GM18858 (cell line): Measurements from ENCODE around the gene ADAMTSL5.

Experiments
- ATAC-seq: cut with Tn5 transposase; IDR thresholded peaks from one replicate; pipeline ENCODE4 v1.9.1; 2021; ENCODE audit not compliant: unreplicated experiment

ADAMTSL5 gene

DNA sequence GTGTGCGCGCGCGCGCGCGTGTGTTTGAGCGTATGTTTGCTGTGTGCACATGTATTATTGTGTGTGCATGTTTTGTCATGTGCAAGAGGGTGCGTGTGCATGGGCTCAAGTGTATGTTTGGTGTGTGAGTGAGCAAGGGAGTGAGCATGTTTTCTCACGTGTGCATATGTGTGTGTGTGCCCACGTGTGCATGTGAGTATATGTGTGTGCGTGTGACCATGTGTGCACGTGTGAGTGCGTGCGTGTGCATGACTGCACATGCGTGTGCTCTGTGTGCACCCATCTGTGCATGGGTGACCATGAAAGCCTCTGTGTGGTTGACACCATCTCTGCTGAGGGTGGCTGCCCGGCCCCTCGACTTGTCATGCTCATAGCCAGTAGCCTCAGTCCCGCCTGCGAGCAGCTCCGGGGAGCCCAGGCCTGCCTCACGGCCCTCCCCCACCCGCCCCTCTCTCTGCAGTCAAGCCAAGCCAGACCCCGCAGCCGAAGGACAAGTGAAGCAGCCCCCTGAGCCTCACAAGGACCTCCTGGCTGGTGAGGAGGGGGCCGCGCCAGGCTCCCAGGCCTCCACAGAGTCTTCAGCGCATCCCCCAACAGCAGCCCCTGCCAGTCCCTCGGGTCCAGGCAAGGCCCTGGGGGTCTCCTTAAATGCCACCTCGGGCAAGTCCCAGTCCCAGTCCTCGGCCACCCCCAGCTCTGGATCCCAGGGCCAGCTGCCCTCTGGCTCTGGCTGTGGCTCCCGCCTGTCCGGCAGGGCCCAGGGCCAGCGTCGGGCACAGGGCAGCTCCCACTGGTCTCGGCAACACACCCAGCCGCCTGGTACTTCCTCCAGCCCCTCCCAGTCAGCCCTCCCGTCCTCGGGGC is 15.9 kb downstream of the ADAMTSL5 start:
- no peak for ATAC-seq

DNA sequence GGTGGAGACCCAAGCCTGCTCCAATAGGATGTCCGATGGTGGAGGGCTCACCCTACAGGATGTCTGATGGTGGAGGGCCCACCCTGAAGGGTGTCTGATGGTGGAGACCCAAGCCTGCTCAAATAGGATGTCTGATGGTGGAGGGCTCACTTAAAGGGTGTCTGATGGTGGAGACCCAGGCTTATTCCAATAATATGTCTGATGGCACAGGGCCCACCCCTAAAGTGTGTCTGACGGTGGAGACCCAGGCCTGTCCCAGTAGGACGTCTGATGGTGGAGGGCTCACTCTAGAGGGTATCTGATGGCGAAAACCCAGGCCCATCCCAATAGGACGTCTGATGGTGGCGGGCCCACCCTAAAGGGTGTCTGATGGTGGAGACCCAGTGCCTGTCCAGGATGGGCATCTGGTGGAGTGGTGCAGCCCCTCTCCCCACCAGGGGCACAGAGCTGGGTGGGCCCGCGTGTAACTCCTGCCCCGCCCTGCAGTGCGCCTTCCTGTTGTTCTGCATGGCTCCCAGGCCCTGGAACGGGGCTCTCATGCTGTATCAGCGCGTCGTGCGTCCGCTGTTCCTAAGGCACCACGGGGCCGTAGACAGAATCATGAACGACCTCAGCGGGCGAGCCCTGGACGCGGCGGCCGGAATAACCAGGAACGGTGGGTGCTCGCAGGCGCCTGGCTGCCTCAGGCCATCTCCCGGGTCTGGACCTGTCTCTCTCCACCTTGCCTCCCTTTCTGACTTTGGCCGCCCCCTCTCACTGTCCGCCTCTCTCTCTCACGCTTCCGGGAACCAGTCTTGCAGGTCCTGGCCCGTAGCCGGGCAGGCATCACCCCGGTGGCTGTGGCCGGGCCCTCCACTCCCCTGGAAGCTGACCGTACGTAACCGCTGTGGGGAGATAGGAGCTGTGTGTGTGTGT is 16.8 kb downstream of the ADAMTSL5 start:
- ATAC-seq, result no peak

DNA sequence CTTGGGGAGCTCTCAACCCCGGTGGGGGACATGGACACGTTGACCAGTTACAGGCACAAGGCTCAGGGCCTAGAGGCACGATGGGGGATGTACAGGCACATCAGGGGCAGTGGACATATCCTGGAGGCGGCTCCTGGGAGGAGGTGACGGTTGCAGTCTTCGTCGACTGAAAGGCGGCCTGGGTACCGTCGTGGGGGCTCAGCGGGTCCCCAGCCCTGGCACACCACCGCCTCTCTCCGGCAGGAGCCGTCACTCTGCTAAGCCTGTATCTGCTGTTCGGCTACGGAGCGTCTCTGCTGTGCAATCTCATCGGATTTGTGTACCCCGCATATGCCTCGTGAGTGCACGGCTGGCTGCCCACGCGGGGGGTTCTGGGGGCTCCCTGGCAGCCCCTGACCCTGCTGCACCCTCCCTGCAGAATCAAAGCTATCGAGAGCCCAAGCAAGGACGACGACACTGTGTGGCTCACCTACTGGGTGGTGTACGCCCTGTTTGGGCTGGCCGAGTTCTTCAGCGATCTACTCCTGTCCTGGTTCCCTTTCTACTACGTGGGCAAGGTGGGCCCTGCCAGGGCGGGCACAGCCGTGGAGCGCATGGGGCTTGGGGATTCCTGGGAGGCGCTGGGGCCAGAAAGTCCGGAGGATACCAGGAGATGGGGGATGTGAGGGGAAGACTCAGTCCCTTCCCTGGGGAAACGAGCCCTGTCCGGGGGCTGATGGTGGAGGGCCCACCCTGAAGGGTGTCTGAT is 17.6 kb downstream of the ADAMTSL5 start:
- ATAC-seq, result no peak

DNA sequence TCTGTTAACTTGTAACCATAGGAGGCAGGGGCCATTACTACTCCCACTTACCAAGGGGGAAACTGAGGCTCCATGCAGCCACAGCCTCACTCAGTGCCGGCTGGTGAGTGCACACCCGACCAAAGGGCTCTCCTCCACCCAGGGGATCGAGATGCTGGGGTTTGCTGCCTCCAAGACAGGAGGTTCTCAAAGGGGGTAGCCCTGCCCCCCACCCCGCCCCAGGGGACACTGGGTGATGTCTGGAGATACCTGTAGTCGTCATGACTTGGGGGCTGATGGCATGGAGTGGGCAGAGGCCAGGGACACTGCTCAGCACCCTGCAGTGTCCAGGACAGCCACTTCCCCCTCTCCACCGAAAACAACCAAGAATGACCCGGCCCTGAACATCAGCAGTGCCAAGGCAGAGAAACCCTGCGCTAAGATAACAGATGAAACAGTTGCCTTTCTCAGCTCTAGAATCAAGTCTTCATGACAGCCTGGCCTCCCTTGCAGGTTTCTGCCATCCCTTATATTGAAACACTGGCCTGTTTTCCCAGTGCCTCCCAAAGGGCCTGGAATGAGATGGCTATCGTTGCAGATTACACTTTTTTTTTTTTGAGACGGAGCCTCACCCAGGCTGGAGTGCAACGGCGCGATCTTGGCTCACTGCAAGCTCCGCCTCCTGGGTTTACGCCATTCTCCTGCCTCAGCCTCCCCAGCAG is 18.6 kb downstream of the ADAMTSL5 start:
- no peak for ATAC-seq

DNA sequence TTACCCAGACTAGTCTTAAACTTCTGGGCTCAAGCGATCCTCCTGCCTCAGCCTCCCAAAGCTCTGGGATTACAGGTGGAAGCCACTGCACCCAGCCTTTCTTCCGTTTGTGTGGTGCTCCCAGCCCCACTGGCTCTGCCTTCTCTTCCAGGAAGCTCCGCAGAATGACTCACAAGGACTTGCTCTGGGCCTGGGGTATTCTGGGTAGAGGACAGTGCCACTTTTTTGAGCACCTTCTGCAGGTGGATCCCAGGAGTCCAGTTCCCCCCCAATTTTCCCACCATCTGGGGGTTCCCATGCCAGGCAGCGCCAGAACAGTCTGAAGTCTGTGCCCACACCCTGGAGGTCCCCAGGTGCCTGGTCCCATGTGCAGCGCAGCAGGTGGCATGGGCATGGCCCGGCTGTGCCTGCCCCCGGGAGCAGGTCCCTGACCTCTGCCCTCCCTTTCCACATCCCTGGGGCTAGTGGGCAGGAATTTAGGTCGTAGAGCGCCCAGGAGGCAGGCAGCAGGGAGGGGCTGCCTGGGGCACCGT is 20.3 kb downstream of the ADAMTSL5 start:
- no peak for ATAC-seq

DNA sequence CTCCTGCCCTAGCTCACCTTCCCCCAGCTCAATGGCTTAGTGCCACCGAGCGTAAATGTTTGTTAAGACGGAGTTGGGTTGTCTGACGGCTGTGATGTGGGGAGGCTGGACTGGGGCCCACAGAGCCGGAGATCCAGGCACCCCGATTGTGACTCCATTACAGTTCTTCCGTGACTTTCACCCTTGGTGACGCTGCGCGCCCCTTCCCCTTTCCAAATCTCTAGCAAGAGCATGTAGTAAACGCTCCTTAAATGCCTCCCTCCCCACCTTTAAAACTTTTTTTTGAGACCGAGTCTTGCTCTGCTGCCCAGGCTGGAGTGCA is 21.0 kb downstream of the ADAMTSL5 start:
- no peak for ATAC-seq

DNA sequence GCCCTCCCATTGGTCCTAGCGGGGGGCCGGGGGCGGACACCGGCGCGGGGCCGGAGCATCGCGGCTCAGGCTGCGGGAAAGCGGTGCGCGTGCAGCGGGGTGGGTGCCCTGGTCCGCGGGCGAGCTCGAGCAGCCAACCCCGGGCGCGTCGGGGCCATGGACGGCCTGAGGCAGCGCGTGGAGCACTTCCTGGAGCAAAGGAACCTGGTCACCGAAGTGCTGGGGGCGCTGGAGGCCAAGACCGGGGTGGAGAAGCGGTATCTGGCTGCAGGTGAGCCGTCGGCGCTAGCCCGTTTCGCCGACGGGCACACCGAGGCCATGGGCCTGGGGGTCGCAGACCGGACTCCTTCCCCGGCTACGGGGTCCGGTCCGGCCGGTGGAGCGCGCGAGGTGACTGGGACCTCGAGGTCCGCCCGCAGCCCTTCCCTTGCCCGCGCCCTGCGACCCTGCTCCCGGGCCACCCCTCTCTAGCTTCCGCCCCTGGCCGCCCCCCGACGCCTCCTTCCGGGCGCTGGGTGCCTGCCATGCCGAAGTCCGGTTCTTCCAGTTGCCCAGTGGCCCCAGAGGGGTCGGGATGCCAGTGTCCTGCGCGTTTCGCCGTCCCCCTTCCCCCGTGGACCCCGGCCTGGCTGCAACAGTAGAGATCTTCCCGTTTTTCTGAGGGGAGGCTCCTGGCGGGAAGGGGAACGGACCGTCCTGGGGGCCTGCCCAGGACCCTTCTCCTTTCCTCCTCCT is 21.5 kb downstream of the ADAMTSL5 start, which contains the start of gene REEP6:
Gene REEP6, plus strand, starts transcription at position 68 of the 735 bp plus-strand sequence. Its CDS starts 89 bp downstream, at position 157.
- no peak for ATAC-seq

DNA sequence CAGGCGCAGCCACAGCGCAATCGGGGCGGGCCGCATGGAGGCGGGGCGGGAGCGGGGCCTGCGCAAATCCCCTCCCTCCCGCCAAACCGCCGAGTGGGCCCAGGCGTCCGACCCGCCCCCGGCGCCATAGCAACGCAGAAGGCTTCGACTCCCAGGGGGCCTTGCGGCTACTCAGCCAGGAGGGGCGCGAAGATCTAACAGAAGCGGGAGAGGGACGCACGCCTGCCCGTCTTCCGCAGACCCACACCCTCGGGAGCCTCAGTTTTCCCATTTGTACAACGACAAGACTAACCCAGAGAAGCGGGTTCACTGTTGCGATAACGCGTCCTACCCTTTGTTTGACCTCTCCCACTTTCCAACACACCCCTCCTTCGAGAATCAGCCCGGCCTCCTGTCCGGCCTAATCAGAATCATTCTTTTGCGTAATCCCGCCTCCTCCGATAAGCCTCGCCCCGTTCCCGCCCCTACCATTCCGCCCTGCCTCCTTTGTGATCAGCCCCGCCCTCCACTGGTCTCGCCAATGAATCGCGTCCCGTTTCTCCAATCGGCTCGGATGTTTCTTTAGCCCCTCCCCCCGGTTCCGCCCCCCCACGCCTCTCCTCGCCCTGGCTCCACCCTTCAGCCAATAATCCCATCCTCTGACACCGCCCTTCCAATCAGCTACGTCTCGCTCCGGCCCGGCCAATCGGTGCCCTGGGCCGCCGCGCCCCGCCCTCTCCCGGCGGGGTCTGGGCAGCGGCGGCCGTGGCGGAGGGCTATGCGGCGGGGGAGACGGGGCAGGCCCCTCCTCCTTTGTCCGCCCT is 22.3 kb downstream of the ADAMTSL5 start, which contains the start of gene PCSK4:
Gene PCSK4, minus strand, starts transcription at position 40 of the 803 bp plus-strand sequence. Its CDS starts 4 bp downstream, at position 36.
- ATAC-seq, result peak; percentile 71

DNA sequence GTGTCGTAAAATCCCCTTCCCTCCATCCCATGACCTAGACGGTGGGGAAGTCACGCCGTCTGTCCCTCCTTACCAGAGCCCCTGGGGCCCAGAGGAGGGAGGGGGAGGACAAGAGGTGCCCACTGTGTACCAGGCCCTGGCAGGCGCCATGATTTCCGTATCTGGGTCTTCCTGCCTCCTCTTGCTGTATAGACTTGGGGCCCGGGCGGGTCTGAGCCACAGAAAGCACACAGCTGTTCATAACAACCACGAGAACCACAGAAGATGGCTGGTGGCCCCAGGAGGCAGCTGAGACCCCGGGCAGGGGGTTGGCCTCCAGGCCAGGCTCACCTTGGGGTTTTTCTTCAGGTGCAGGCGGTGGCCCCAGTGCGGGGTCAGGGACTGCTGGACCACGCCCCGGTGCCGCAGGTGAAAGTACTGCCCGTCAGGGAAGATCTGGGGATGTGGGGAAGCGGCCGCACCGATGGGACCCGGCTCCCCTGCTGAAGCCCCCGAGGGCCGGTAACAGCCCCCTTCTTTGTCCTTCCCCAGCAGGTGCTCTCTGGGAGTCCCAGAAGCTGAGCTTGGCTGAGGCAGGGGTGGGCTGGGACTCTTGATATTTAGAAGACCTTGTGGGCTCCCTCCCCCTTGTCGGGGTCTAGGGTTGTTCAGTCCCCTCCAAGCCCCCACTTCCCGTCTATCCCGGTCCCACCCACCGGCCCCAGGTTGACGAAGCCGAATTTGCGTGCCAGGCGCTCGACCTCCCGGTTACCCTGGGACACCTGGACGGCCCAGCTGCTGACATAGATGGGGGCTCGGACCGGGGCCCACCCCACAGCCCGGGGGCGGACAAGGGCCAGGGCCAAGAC is 23.1 kb downstream of the ADAMTSL5 start:
- ATAC-seq, result no peak

DNA sequence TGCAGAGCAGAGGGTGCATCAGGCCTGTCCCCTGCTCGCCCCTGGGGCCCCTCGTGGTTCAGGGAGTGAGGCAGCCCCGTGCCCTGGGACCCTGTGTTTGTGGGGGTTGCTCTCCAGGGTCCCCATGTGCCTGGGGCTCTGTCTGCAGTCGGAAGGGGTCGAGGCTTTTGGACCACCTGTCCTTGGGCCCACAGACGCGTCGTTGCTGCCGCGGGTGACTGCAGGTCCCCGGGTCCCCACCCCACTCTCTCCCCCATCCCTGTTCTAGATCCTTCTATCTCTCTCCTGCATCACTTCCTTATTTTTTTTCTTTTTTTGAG is 24.6 kb downstream of the ADAMTSL5 start:
- ATAC-seq, result no peak

DNA sequence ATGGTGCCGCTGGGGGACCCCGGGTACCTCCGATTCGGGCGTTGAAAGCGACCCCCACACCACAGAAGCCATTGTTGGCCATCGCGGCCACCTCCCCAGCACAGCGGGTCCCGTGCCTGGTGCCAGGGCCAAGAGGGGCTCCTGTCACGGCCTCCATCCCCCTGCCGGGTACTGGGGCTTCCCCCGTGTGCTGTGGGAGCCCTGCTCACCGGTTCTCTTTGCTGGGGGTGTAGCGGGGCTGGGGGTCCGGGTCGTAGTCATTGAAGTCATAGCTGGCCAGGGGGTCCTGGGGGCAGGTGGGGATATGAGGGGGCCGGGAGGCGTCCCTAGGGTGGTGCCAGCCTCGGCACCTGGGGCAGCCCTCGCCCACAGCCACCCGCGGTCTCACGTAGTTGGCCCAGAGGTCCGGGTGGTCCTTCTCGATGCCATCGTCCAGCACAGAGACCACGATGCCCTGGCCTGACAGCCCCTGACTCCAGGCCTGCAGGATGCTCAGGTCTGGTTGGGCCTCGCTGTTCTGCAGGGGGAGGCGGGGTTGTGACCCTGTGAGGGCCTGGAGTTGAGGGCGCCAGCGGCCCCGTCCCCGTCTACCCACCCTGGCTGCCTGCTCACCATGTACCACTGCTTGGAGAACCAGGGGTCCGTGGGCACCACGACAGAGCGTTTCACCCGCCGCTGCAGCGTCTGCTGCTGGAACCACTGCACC is 25.1 kb downstream of the ADAMTSL5 start:
- no peak for ATAC-seq

DNA sequence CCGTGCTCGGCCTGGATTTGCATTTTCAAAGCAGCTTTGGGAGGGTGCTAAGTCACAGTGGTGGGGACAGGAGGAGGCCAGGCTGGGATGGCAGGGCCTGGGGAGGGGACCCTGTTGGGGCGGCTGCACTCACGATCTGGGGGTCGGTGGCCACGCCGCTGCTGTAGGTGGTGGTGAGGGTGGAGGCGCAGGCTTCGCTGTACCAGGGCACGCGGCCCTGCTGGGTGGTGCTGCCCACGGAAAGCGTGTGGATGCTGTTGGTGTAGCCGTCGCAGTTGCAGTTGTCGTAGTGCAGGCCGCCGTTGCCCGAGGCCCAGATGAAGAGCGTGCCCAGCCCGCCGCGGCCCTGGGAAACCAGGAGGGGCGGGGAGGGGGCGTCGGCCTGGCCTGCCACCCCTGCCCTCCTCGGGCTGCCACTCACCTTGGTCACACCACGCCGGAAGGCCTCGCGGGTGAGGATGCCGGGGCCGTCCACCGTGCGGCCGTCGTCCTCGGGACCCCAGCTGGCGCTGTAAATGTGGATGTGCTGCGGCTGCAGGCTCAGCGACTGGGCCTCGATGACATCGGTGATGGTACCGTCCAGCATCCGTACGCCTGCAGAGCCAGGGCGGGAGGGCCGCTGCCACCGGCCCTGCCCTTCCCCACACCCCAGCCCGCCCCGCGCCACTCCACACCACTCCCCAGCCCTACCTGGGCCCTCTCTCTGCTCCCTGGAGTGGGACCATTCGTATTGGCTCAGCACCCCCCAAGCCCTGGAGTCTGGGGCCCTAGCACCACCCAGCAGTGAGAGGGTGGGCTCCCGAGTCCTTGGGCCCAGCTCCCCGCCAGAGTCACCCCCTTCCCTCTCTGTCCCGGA is 25.9 kb downstream of the ADAMTSL5 start:
- no peak for ATAC-seq

DNA sequence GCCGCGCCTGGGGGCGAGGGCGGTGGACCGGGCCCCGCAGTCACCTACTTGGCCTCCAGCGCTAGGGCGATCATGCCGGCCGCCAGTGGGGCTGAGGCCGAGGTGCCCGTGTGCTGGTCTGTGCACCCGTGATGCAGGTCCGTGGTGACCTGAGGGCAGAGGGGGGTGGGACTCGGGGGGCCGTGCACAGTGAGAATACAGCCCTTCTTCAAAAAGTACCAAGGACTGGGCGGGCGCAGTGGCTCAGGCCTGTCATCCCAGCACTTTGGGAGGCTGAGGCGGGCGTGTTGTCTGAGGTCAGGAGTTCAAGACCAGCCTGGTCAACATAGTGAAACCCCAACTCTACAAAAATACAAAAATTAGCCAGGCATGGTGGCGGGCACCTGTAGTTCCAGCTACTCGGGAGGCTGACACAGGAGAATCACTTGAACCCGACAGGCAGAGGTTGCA is 28.8 kb downstream of the ADAMTSL5 start:
- no peak for ATAC-seq

DNA sequence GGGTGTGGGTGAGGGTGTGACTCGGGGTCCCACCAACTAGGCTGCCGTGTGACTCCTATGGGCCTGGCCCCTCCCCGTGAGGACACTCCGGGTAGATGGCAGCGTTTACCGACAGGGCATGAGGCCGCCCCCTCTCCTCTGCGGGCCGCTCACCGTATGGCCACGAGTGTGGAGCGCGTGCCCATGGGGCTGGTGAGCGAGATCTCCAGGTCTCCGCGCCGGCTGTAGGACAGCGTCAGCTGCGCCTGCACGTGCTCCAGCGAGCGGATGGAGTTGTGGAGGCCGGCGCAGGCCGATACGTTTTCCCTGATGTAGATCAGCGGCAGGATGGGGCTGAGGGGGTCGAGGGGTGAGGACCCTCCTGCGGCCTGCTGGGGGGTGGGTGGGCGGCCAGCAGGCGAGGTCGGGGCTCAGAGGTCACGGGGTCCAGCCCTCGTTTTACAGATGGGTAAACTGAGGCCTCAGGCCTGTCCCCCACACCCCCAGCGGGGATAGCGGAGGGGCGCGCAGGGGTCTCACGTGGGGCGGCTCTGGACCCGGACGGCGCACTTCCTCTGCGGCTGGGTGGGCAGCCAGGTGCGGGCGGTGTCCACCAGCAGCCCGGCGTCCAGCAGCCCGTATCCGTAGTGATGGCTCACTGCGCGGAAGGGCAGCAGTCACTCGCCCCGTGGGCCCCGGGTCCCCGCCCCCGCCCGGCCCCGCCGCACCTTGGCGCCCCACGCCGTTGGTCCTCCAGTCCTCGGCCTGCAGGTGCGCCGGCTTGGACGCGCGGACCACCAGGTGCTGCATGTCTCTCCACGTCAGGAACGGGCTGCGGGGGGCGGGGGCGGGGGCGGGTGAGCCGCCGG is 29.5 kb downstream of the ADAMTSL5 start:
- no peak for ATAC-seq

DNA sequence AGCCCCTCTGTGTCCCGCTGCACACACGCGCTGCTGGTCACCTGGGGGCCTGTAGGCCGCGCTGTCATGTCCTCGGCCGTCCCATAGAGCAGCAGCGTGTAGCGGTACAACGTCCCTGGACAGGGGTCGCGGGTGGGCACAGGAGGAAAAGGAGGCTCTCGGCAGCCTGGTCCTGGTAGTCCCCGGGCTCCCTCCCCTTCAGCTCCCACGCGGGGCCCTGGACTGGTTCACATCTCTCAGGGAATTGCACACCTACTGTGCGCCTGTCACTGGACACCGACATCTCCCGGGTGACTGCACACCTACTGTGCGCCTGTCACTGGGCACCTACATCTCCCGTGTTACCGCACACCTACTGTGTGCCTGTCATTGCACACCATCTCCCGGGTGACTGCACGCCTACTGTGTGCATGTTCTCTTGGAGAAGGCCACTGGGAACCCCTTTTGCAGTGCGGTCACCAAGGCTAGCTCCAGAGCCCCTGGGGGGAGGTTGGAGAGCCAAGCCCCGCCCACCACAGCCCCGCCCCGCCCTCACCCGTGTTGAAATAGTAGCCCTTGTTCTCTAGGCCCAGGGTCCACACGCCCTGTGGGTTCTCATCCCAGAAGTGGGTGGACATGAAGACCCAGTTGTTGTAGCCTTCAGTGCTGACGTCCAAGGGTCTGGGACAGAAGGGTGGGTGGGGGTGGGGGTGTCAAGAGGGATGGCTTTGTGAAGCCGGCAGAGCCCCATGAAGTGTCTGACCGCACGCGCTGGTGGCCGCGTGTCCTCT is 30.3 kb downstream of the ADAMTSL5 start:
- ATAC-seq, result no peak
